Epithelial cell of proximal tubule (primary cell): ENCODE measurements around the gene CDC42EP2. TPM values are rescaled to one million over a fixed set of nuclear protein-coding genes. Genes with fewer than 3 reads are reported as not detected.

ENCODE experiments used
- DNase-seq: peaks from one replicate; pipeline ENCODE4 v3.0.0-alpha.2; 2011; ENCODE audit warnings: low read depth
- H3K4me3 ChIP-seq: 2 replicates; pipeline ENCODE4 v1.5.1; 2011; ENCODE audit warnings: low read depth, mild to moderate bottlenecking, low read length
- CTCF ChIP-seq: conservative IDR thresholded peaks from 2 replicates; pipeline ENCODE4 v1.5.1; 2012; ENCODE audit warnings: low read depth, mild to moderate bottlenecking, low read length
- total RNA-seq: library from RNA; depleted of rRNA; stranded (reverse); fragments of >200 nt; gene quantifications from 2 replicates; pipeline ENCODE4 v1.2.3, GENCODE V29; 2015

Gene CDC42EP2
- total RNA-seq, 1 donor from 2014 or later, result 18.6 TPM

- no peak for TF ChIP-seq CTCF
Measured at GRCh38 chr11:65340226-65340625, 25.6 kb downstream of the CDC42EP2 start.

GRCh38 chr11:65341856-65342255 is 27.2 kb downstream of the CDC42EP2 start:
- no peak for TF ChIP-seq CTCF
- no peak overlapping the region for H3K4me3 ChIP-seq
- DNase-seq, result no peak

More at GRCh38 chr11:65340226-65340625, 25.6 kb downstream of the CDC42EP2 start:
- DNase-seq, result no peak
- H3K4me3 ChIP-seq, result no peak overlapping the region

- no peak for DNase-seq
- no peak for TF ChIP-seq CTCF
Measured at GRCh38 chr11:65351511-65351910, 36.8 kb downstream of the CDC42EP2 start.

GRCh38 chr11:65352783-65353182 is 38.1 kb downstream of the CDC42EP2 start:
- DNase-seq, result no peak
- TF ChIP-seq CTCF, result peak; percentile 44
- H3K4me3 ChIP-seq, result no peak overlapping the region

More at GRCh38 chr11:65351511-65351910, 36.8 kb downstream of the CDC42EP2 start:
- H3K4me3 ChIP-seq, result no peak overlapping the region

- no peak overlapping the region for H3K4me3 ChIP-seq
- TF ChIP-seq CTCF, result no peak
- no peak for DNase-seq
Measured at GRCh38 chr11:65353376-65353775, 38.7 kb downstream of the CDC42EP2 start.

- peak overlapping the region; percentile 61 for H3K4me3 ChIP-seq
- DNase-seq, result no peak
- no peak for TF ChIP-seq CTCF
Measured at GRCh38 chr11:65353900-65354264, 39.2 kb downstream of the CDC42EP2 start.

- no peak for TF ChIP-seq CTCF
- DNase-seq, result peak; percentile 27
- peak within 1 kb of the TSS; percentile 61 for H3K4me3 ChIP-seq
Measured at GRCh38 chr11:65354265-65355012, 39.8 kb downstream of the CDC42EP2 start, which contains the start of gene TIGD3. Gene TIGD3, plus strand, starts transcription at chr11:65354751. Its CDS starts 1,058 bp downstream, at chr11:65355809.
